Smooth muscle cell (in vitro differentiated cells): ENCODE results near the gene C1orf115. TPM values are rescaled to one million over a fixed set of nuclear protein-coding genes. Genes with fewer than 3 reads are reported as not detected.
A peak's percentile ranks its signal among the peaks of the same experiment; 100 is the strongest.

ENCODE experiments used
- DNase-seq: peaks from one replicate; lab custom pipeline; 2025; ENCODE audit not compliant: unreplicated experiment; lab: John Stamatoyannopoulos, UW
- H2AFZ ChIP-seq: fragments of 200-600 bp; sonication (generic); 2 replicates; pipeline ENCODE4 v1.6.0; 2016; ENCODE audit warnings: antibody characterized with exemption, low read depth, mild to moderate bottlenecking
- H3F3A ChIP-seq: fragments of 200-600 bp; sonication (generic); 2 replicates; pipeline ENCODE4 v1.6.0; 2017; ENCODE audit warnings: antibody characterized with exemption, low read depth
- H3K27ac ChIP-seq: fragments of 200-600 bp; sonication (generic); 2 replicates; pipeline ENCODE4 v1.5.1; 2016; ENCODE audit warnings: low read depth, mild to moderate bottlenecking
- H3K27me3 ChIP-seq: fragments of 200-600 bp; sonication (generic); 2 replicates; pipeline ENCODE4 v1.6.1; 2016; ENCODE audit warnings: low read depth, mild to moderate bottlenecking
- H3K36me3 ChIP-seq: fragments of 200-600 bp; sonication (generic); 2 replicates; pipeline ENCODE4 v1.5.1; 2016; ENCODE audit warnings: low read depth
- H3K4me1 ChIP-seq: fragments of 200-600 bp; sonication (generic); 2 replicates; pipeline ENCODE4 v1.5.1; 2016; ENCODE audit warnings: low read depth
- H3K4me2 ChIP-seq: fragments of 200-600 bp; sonication (generic); 2 replicates; pipeline ENCODE4 v1.6.0; 2016; ENCODE audit warnings: mild to moderate bottlenecking
- H3K4me3 ChIP-seq: fragments of 200-600 bp; sonication (generic); 2 replicates; pipeline ENCODE4 v1.5.1; 2016; ENCODE audit warnings: mild to moderate bottlenecking
- H3K79me2 ChIP-seq: fragments of 200-600 bp; sonication (generic); 2 replicates; pipeline ENCODE4 v1.6.0; 2016; ENCODE audit warnings: low read depth, mild to moderate bottlenecking
- H3K9ac ChIP-seq: fragments of 200-600 bp; sonication (generic); 2 replicates; pipeline ENCODE4 v1.6.0; 2016; ENCODE audit warnings: low read depth
- H3K9me3 ChIP-seq: fragments of 200-600 bp; sonication (generic); replicated peaks from 2 replicates; pipeline ENCODE4 v1.5.1; 2016; ENCODE audit warnings: low read depth
- H4K20me1 ChIP-seq: fragments of 200-600 bp; sonication (generic); 2 replicates; pipeline ENCODE4 v1.6.0; 2016; ENCODE audit warnings: low read depth
- CTCF ChIP-seq: fragments of 200-600 bp; sonication (generic); IDR thresholded peaks from 2 replicates; pipeline ENCODE4 v1.5.1; 2017; ENCODE audit warnings: borderline replicate concordance, mild to moderate bottlenecking, antibody characterized with exemption; ENCODE audit not compliant: insufficient read depth, poor library complexity, severe bottlenecking
- WGBS: methylation state at CpG from one replicate; pipeline ENCODE4 v1.1.7; 2016; ENCODE audit warnings: low lambda C conversion rate; 5-methylcytosine and 5-hydroxymethylcytosine counted together
- polyA plus RNA-seq: library from polyadenylated mRNA; unstranded; fragments of >200 nt; fragmentation: Nextera tagmentation; extraction: Ambion mirVana; gene quantifications from 2 replicates; pipeline ENCODE4 v1.2.1, GENCODE V29; 2016
- total RNA-seq: library from RNA; depleted of rRNA; stranded (reverse); fragments of >200 nt; gene quantifications from 2 replicates; pipeline ENCODE4 v1.2.3, GENCODE V29; 2014

C1orf115 gene
- total and polyA plus RNA-seq, 2 experiments from 2014 or later = 0.05 to 1.2 TPM

DNA sequence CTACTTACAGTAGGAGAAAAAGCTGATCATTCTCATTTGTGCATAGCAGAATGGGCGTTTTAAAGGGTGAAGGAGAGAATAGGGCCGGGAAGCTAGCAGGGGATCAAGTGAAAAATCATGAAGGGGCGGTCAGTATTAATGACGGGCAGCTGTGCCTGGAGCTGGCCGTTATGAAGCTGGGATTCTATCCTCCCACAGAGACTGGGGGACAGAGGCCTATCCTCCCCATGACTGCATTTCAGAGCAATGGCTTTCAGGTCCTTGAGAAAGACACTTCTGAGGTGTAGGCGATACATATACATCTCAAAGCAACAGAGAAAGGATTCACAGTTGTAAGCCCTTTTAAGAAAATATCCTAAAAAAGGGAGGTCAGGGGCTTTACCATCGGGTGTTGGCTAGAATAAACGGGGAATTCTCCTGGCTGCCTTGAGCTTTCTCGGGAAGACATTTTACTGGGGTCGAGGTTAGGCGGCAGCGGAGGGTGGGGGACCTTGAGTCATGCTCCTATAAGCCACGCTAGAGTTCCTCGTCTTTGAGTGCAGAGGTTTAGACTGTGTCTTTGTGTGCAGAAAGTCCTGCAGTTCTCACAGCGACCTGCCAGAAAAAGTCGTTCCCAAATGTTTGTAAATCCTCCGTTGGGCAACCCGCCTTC is 57.4 kb downstream of the C1orf115 start:
- H3K4me2 ChIP-seq = peak overlapping the region; percentile 92
- H3K36me3 ChIP-seq = no peaks in the 10 kb centered on the region
- no peaks in the 10 kb centered on the region for H3K27me3 ChIP-seq
- H3K4me1 ChIP-seq = peaks cover 12% of the 10 kb centered on the region
- H3F3A ChIP-seq = no peaks in the 10 kb centered on the region
- no peak for DNase-seq
- H4K20me1 ChIP-seq = no peaks in the 10 kb centered on the region
- peak overlapping the region; percentile 80 for H3K4me3 ChIP-seq
- H2AFZ ChIP-seq = peak overlapping the region; percentile 97
- no peaks in the 10 kb centered on the region for H3K9me3 ChIP-seq
- peak overlapping the region; percentile 20 for H3K27ac ChIP-seq
- 20% methylated on average over 18 of the region's 18 CpGs for WGBS
- no peaks in the 10 kb centered on the region for H3K79me2 ChIP-seq
- no peak for TF ChIP-seq CTCF
- no peak overlapping the region for H3K9ac ChIP-seq

- no peak for TF ChIP-seq CTCF
- 1% methylated on average over 76 of the region's 77 CpGs for WGBS
- peak within 1 kb of the TSS; percentile 80 for H3K4me3 ChIP-seq
- DNase-seq = peak; percentile 44
- peak within 1 kb of the TSS; percentile 33 for H3K9ac ChIP-seq
- H3K79me2 ChIP-seq = no peaks in the 10 kb centered on the region
- no peaks in the 10 kb centered on the region for H4K20me1 ChIP-seq
- peak within 1 kb of the TSS; percentile 92 for H3K4me2 ChIP-seq
- H3K36me3 ChIP-seq = no peaks in the 10 kb centered on the region
- peak within 1 kb of the TSS; percentile 20 for H3K27ac ChIP-seq
- H3K4me1 ChIP-seq = peaks cover 12% of the 10 kb centered on the region
- no peaks in the 10 kb centered on the region for H3K9me3 ChIP-seq
- H3F3A ChIP-seq = no peaks in the 10 kb centered on the region
- no peaks in the 10 kb centered on the region for H3K27me3 ChIP-seq
- peak within 1 kb of the TSS; percentile 97 for H2AFZ ChIP-seq
Measured at GRCh38 chr1:220748089-220748934, 58.1 kb downstream of the C1orf115 start, which contains the start of gene MTARC2. TSS of gene MTARC2 (plus strand) at chr1:220748322. CDS start at chr1:220748532, 210 bp downstream.

Other genes starting within 250 kb of the C1orf115 start
- gene MARK1, start 162.2 kb upstream of the C1orf115 start, total RNA-seq = 5.5 and 5.6 TPM in 2 replicates
- 2.5 and 4.4 TPM in 2 replicates for gene MARK1, start 162.2 kb upstream of the C1orf115 start, polyA plus RNA-seq
- gene MTARC2, start 58.0 kb downstream of the C1orf115 start, total RNA-seq = 7.6 and 13.0 TPM in 2 replicates
- 4.7 and 6.1 TPM in 2 replicates for gene MTARC2, start 58.0 kb downstream of the C1orf115 start, polyA plus RNA-seq
- 0.18 and 2.3 TPM in 2 replicates for gene MTARC1, start 96.5 kb downstream of the C1orf115 start, total RNA-seq
- gene MTARC1, start 96.5 kb downstream of the C1orf115 start, polyA plus RNA-seq = 0.28 and 0.83 TPM in 2 replicates
- 0.58 and 3.2 TPM in 2 replicates for gene HLX, start 189.1 kb downstream of the C1orf115 start, total RNA-seq
- 2.5 and 4.0 TPM in 2 replicates for gene HLX, start 189.1 kb downstream of the C1orf115 start, polyA plus RNA-seq